Brain pericyte (primary cell): ENCODE data around the gene ENOX1.

Experiments used
- DNase-seq: peaks from one replicate; pipeline ENCODE4 v3.0.0-alpha.2; 2012; ENCODE audit warnings: low read depth, low spot score

Gene ENOX1

DNA sequence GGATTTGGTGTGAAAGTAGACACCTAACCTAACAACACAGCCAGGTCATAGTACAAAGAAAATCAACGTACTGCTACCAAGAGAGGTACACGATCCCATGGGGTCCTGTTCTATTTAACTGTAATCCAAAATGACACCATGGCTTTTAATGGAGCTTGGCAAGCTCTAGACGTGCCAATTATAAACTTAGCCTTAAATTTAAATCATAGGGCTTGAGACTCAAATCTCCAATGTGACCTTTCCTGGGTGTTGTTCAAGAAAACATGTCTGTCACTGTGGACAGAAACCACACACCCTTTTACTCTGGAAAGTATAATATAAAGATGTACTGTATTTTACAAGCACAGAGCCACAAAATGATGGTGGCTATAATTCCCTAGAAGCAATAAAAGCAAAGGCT, 299.3 kb downstream of the ENOX1 start:
- DNase-seq = no peak

GRCh38 chr13:43484432-43485225, 302.1 kb downstream of the ENOX1 start:
- no peak for DNase-seq

DNA sequence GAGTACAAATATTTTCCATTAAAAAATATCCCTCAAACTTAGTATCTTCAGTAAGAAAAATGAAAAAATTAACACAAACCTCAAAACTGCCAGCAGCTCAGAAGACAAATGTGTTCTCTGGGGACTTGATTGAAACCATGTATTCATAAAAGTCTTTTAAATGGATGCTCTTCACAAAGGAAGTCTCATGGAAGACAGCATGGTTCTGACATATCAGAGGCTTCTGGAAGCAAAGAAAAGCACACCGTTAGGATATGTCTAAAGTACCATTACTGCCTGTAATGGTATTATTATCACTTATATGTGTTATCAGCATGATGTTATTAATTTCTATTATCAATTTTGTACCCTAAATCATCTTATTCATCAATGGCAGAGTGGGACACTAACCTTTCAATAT, 302.8 kb downstream of the ENOX1 start:
- no peak for DNase-seq

DNA sequence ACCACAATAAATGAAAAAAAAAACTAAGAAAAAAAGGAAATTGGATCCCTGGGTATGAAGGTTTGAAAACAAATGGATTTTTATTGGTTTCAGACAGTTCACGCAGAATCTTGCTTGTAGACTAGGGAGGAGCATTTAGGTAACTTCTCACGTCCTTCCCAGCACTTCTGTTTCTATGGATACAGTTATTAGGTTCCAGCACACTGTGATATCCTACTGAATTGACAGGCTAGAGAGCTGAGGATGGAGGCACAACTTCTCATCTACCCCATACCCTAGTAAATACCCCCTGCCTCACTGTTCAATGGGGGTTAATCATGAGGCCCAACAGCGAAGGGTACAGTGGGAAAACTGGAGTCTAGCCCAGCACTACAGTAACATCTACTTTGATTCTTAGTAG, 304.1 kb downstream of the ENOX1 start:
- no peak for DNase-seq

DNA sequence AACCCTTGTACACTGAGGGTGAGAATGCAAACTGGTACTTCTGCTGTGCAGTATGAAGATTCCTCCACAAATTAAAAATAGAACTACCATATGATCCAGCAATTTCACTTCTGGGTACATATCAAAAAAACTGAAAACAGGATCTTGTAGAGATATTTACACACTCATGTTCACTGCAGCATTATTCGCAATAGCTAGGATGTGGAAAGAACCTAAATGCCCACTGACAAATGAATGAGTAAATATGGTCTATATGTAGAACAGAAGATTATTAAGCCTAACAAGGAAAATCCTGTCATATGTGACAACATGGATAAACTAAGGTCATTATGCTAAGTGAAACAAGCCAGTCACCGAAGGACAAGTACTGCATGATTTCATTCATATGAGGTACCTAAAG, 304.7 kb downstream of the ENOX1 start:
- no peak for DNase-seq

DNA sequence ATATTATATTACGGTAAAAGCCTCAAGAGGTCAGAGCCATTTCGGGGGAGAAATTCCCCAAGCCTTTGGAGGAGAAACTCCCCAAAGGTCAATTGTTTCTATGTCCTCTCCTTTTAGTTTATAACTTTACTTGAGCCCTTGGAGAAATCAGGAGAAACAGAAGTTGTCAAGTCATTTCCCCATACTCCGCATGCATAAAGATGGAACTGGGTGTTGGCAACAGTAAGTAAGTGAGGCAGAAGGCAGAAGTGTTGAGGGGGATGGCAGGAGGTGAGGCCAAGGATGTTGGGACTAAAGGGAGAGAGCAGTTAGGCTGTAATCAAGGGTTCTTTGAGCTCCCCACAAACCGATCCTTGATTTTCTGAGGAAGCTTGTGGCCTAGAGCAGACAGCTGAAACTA, 307.9 kb downstream of the ENOX1 start:
- no peak for DNase-seq

DNA sequence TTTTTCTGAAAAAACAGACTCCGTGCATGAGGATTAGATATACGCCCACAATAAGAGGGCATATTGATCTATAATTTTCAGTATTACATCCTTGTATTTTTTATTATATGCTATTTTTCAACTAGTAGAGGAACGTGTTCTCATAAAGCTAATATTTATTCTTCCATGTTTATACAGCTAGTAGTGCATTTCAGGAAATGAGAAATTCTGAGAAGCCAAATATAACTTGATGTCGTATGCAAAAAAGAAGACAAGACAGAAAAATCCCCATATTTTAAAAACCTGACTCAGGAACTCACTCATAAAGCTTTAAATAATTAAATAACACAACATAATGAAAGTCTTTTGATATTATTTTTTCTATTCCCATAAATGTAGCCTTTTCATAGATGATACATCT, 308.6 kb downstream of the ENOX1 start:
- no peak for DNase-seq

DNA sequence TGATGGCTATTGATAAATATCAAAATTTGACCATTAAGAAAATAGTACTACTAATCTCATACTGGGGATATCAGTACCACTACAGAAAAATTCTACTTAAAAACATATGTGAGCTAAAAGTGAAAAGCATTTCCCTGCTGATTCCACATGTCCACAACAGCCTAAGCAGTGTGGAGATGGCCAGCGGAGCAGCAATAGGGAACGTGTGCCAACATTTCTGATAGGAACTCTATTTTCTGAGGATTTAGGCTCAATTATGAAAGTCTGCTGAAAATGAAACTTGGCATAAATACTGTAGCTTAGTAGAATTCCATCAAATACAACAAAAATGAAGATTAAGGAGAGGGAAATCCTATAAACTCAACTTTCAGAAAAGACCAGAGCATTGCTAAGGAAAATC, 311.6 kb downstream of the ENOX1 start:
- no peak for DNase-seq

- DNase-seq = no peak
Observed at GRCh38 chr13:43473437-43473836, 313.3 kb downstream of the ENOX1 start.

GRCh38 chr13:43472980-43473379, 313.8 kb downstream of the ENOX1 start:
- no peak for DNase-seq

GRCh38 chr13:43472339-43472738, 314.4 kb downstream of the ENOX1 start:
- DNase-seq = no peak

GRCh38 chr13:43470610-43471009, 316.2 kb downstream of the ENOX1 start:
- no peak for DNase-seq

DNA sequence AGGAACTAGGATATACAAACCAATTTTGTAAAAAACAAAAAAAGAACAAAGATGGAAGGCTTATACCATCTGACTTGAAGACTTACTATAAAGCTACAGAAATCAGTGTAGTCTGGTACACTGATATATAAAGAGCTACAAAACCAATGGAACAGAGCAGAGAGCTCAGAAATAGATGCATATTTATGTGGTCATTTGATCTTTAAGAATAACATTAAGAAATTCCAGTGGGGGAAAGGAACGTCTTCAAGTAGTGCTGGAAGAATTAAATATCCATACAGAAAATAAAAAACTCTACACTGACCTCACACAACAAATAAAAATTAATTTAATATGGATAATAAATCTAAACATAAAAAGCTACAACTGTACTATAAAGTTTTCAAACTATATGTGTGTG, 317.0 kb downstream of the ENOX1 start:
- DNase-seq = peak; percentile 44

DNA sequence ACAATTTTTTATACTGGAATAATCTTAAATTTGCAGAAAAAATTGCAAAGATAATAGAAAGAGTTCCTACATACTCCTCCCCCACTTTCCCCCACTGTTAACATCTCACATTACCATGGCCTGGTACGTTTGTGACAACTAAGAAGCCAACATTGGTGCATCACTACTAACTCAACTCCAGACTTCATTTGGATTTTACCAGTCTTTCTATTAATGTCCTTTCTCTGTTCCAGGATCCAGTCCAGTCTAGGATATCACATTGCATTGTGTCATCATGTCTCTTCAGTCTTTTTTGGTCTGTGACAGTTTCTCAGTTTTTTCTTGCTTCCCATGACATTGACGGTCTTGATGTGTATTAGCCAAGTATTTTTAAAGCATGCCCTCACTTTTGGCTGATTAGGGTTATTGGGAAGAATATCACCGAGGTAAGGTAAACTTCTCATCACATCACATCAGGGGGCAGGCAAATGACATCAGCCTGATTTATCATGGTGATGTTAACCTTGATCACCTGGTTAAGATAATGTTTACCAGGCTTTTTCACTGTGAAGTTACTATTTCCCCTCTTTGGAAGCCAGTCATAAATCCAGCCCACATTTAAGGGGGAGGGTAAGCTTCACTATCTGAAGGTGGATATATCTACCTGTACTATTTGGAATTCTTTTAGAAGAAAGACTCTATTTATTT, 322.1 kb downstream of the ENOX1 start:
- DNase-seq = no peak

DNA sequence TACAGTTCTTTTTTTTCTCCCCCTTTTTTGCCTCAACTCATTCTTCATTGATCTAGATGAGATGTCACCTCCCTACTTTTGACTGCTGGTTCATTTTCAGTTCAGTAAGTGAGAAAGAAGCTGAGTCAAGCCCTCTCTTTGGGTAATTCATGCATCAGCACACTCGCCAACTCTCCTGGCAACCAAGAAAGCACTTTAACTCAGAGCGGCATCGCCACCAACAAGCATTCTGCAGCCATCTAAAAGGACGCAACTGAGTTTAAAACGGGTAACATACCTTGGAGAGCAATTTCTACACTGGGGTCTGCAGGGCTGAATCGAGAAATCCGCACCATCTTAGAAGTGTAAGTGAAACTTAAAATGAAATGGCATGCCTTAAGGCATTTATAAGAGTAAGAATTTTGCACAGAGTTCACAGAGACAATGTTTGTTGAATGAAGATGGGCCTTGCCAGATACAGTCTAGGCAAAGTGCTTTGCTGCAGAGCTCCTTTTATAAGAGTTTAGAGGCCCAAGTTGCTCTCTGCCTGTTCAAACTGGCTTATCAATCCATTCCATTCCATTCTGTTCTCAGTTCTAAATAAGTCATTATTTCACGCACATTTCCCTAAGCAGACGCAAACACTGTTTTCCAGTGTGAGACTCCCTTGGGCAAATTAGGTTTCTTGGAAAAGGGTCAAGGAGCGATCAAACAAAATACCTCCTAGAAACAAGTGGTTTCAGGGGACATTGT, 338.0 kb downstream of the ENOX1 start:
- no peak for DNase-seq

DNA sequence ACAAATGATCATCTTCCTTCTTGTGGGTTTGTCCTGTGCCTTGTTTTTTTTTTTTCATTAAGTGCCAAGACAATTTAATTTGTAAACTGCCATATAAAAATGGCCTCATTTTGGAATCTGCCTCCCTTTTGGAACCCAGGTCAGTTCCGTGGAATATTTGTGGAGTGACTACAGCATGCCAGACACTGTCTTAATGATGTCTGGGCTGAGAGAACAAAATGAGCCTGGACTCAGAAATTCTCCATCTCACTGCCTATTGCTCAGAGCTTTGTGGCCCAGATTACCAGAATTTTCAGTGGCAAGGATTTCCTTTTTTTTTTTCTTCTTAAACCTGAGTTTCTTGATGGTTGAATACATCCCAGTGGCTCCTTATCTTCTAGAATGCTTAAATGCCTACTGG, 340.6 kb downstream of the ENOX1 start:
- no peak for DNase-seq

DNA sequence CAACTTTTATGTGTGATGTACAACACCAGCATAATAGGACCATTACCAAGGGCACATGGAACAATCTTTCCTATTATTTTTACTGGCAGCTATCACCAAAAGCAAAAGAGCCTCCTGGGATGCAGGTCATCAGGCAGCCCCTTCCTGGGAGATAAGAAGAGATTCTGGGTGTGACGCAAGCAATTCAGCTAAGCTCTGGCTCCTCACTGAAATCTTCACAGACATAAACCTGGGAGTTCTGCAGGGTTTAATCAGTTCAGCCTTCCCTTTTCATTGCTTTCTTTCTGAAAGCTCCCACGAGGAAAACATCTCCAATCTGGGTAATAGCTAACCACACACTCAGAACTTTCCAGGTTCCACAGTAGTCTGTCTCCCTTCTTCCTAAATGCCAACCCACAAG, 341.1 kb downstream of the ENOX1 start:
- no peak for DNase-seq

DNA sequence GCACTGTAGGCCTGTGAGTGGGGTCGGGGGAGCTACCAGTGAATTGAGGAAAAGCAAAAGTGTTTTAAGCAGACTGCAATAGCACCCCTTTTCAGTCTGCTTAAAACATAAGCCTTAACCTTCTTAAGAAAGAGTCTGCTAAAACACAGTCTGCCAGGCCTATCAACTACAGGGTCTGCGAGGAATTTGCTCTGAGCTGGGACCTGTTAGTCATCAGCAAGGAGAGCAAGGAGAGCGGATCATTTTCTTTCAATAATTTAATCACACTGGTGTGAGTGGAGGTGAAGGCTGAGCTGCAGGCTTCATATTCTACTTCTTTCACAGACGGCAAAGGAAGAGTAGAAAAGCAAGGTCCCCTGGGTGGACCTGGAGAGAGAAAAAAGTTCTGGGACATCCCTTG, 342.7 kb downstream of the ENOX1 start:
- no peak for DNase-seq

GRCh38 chr13:43441899-43442499, 344.8 kb downstream of the ENOX1 start:
- DNase-seq = no peak

DNA sequence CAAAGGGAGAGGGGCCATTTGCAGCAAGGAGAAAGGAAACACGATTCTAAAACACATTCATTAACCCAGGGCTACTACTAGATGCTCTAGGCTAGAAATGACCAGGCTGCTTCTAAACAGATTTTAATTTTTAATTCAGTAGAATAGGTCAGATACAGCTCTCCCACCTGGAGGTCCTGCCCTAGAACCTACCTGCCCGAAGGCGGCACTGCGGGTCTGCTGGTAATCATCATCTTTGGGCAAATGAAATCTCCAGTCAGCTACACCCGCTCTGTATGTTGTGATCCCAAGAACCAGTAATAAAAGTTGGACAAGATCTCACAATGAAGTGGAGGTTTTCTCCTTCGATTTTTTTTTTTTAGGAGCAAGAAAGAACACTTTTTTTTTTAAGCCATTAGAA, 345.3 kb downstream of the ENOX1 start:
- no peak for DNase-seq

DNA sequence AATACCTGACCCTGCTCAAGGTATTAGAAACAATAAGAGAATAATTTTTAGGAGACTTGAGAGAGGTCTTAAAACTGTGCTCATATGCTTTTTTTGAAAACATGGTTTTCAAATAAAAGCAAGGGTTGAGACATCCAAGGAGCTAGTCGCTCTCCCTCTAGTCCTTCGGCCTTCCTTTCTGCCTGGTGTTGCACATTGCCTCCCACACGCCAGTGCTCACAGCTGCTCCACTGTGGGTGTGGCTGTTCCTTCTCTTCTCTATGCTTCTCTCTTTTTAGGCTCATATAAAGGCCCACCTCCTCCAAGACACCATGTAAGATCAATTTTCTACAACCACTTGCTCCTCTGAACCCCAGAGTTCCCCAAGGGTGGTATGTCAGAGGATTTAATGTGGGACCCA, 352.6 kb downstream of the ENOX1 start:
- no peak for DNase-seq

- no peak for DNase-seq
Observed at GRCh38 chr13:43433691-43434141, 353.1 kb downstream of the ENOX1 start.
